ENCODE results near the gene PRR13. TPM values are rescaled to one million over a fixed set of nuclear protein-coding genes. Genes with fewer than 3 reads are reported as not detected.

PRR13 gene
- total and polyA plus RNA-seq, 2 donors (not counting 1 experiment from before 2014, with no cell fraction given), result 108 to 213 TPM

DNA sequence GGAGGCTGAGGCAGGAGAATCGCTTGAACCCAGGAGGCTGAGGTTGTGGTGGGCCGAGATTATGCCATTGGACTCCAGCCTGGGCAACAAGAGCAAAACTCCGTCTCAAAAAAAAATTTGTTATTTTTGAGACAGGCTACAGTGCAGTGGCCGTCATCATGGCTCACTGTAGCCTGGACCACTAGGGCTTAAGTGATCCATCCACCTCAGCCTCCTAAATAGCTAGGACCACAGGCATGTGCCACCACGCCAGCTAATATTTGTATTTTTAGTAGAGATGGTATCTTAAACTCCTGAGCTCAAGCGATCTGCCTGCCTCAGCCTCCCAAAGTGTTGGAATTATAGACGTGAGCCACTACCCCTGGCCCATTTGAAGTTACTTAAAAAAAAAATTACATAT lies 9.4 kb downstream of the PRR13 start:
- ChIA-PET POLR2A (interaction anchor here (0.6 to 1.4 kb wide), 3 partner anchors 10 to 55 kb away, joined by 3 read pairs; no protein-coding TSS in a partner anchor), CTCF (interaction anchor here (0.6 to 1.7 kb wide), 8 partner anchors 11 to 227 kb away, joined by 3 to 8 read pairs (median 4); partner anchors contain the start of gene AAAS)
- H3K4me2 ChIP-seq (replicated peaks; ENCODE audit: low read depth, low read length, poor library complexity, severe bottlenecking), result no peak overlapping the region
- peaks cover 15 to 20% of the 10 kb centered on the region in 2 donors for H3K4me1 ChIP-seq (ENCODE audit: control insufficient read depth in 2 of 2, insufficient read depth in 2 of 2, low read length in 2 of 2)
- 100% methylated on average over 4 of the region's 7 CpGs for WGBS (ENCODE audit: insufficient coverage)
- H3K27ac ChIP-seq (ENCODE audit: low read length in 2 of 2), result no peak overlapping the region
- Mint-ChIP-seq H3K9me3 (ENCODE audit: insufficient read depth) (no peaks in the 10 kb centered on the region), H3K27ac (no peak overlapping the region), H3K4me3 (no peak overlapping the region), H3K27me3 (no peaks in the 10 kb centered on the region), H3K4me1 (peaks cover 33% of the 10 kb centered on the region)
- no peak for ATAC-seq (ENCODE audit: low read depth)
- DNase-seq, result no peak
- H3K4me3 ChIP-seq (ENCODE audit: control extremely low read depth in 1 of 5, extremely low read depth in 1 of 5, insufficient read depth in 1 of 5, low read depth in 2 of 5, low read length in 4 of 5), result no peak overlapping the region
- intact Hi-C loops (cut with micrococcal nuclease), result loop anchor here (1.0 to 5.0 kb wide), 7 partner anchors 10 to 276 kb away; partner anchors contain the start of genes CALCOCO1, CSAD, PFDN5 and PRR13
- peaks cover 12 to 30% of the 10 kb centered on the region in 2 experiments for H3K36me3 ChIP-seq (replicated peaks in 1 of 2; ENCODE audit: control extremely low read depth in 1 of 2, control insufficient read depth in 1 of 2, extremely low read depth in 1 of 2, insufficient read depth in 2 of 2, low read length in 1 of 2)
- H3K9me3 ChIP-seq (ENCODE audit: control extremely low read depth in 1 of 3, control insufficient read depth in 2 of 3, insufficient read depth in 1 of 3, low read length in 2 of 3), result no peaks in the 10 kb centered on the region
- peaks cover 44% of the 10 kb centered on the region for H3K79me2 ChIP-seq (ENCODE audit: control insufficient read depth, insufficient read depth, low read length)
- H3K9ac ChIP-seq (ENCODE audit: low read length), result no peak overlapping the region
- no peaks in the 10 kb centered on the region for H3K27me3 ChIP-seq (replicated peaks in 1 of 4; ENCODE audit: control extremely low read depth in 1 of 4, control insufficient read depth in 3 of 4, insufficient read depth in 4 of 4, low read length in 3 of 4)
- no peak overlapping the region for H2AFZ ChIP-seq (ENCODE audit: insufficient read depth, low read depth, low read length, poor library complexity, severe bottlenecking)
- peaks cover 47% of the 10 kb centered on the region for H4K20me1 ChIP-seq (ENCODE audit: control insufficient read depth, insufficient read depth, low read length, poor library complexity, severe bottlenecking)
- TF ChIP-seq, protein P1, sequence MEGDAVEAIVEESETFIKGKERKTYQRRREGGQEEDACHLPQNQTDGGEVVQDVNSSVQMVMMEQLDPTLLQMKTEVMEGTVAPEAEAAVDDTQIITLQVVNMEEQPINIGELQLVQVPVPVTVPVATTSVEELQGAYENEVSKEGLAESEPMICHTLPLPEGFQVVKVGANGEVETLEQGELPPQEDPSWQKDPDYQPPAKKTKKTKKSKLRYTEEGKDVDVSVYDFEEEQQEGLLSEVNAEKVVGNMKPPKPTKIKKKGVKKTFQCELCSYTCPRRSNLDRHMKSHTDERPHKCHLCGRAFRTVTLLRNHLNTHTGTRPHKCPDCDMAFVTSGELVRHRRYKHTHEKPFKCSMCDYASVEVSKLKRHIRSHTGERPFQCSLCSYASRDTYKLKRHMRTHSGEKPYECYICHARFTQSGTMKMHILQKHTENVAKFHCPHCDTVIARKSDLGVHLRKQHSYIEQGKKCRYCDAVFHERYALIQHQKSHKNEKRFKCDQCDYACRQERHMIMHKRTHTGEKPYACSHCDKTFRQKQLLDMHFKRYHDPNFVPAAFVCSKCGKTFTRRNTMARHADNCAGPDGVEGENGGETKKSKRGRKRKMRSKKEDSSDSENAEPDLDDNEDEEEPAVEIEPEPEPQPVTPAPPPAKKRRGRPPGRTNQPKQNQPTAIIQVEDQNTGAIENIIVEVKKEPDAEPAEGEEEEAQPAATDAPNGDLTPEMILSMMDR (IDR thresholded peaks at IDR 0.05), result no peak
- no peak for TF ChIP-seq EZH2 (IDR thresholded peaks at IDR 0.05; ENCODE audit: borderline replicate concordance, insufficient read depth, low read depth, low read length, poor library complexity, severe bottlenecking)

DNA sequence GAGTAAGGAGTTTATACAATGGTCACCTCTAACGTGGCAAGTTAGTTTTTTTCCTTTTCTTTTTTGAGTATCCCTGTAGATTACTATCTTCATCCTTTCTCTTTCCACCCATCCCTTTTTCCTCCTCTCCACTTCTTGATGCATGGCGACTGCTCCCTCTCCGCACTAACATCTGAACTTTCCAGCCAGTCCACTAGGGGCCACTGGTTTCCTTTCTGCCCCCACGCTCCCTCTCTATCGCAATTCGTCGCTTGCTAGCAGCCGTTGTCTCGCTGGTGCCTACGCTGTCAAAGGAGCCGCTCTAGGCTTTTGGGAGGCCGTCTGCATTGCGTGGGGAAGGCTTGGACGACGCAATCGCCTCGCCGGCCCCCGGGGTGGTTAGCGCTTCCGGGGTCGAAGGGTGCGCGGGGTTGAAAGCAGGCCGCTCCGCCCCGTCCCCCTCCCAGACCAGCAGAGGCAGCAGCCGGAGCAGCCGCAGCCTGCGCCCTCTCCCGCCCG lies 10.2 kb downstream of the PRR13 start, which contains the start of gene PCBP2:
PCBP2 (plus strand) TSS at position 442 of the 498 bp plus-strand sequence. CDS start 2,699 bp downstream, outside the sequence.
- H3K27ac Mint-ChIP-seq, result peak within 1 kb of the TSS; percentile 99

More for the DNA sequence above, 10.2 kb downstream of the PRR13 start, which contains the start of gene PCBP2:
- peak within 1 kb of the TSS; percentile 97 for H3K4me3 Mint-ChIP-seq
- 0% methylated on average over 20 of the region's 32 CpGs for WGBS (ENCODE audit: insufficient coverage)
- H3K9ac ChIP-seq (ENCODE audit: low read length), result peak within 1 kb of the TSS; percentile 97
- ATAC-seq (ENCODE audit: low read depth), result peak; percentile 90
- no peaks in the 10 kb centered on the region for H3K27me3 ChIP-seq (replicated peaks in 1 of 4; ENCODE audit: control extremely low read depth in 1 of 4, control insufficient read depth in 3 of 4, insufficient read depth in 4 of 4, low read length in 3 of 4)
- peaks cover 51% of the 10 kb centered on the region for H4K20me1 ChIP-seq (ENCODE audit: control insufficient read depth, insufficient read depth, low read length, poor library complexity, severe bottlenecking)
- H3K79me2 ChIP-seq (ENCODE audit: control insufficient read depth, insufficient read depth, low read length), result peaks cover 51% of the 10 kb centered on the region
- no peak for TF ChIP-seq EZH2 (IDR thresholded peaks at IDR 0.05; ENCODE audit: borderline replicate concordance, insufficient read depth, low read depth, low read length, poor library complexity, severe bottlenecking)
- TF ChIP-seq, protein P1 (IDR thresholded peaks at IDR 0.05), result peak; percentile 84
- POLR2A ChIA-PET, result interaction anchor here (0.6 kb wide), 1 partner anchor 31 kb away, joined by 7 read pairs; no protein-coding TSS in a partner anchor
- H3K4me2 ChIP-seq (replicated peaks; ENCODE audit: low read depth, low read length, poor library complexity, severe bottlenecking), result peak within 1 kb of the TSS; percentile 78
- no peaks in the 10 kb centered on the region for H3K9me3 Mint-ChIP-seq (ENCODE audit: insufficient read depth)
- peak within 1 kb of the TSS; percentile 67 to 92 (median 85) for H3K4me3 ChIP-seq (ENCODE audit: control extremely low read depth in 1 of 5, extremely low read depth in 1 of 5, insufficient read depth in 1 of 5, low read depth in 2 of 5, low read length in 4 of 5)
- H3K4me1 ChIP-seq (ENCODE audit: control insufficient read depth in 2 of 2, insufficient read depth in 2 of 2, low read length in 2 of 2), result peaks cover 15 to 20% of the 10 kb centered on the region in 2 donors
- peak; percentile 98 for DNase-seq
- peaks cover 27% of the 10 kb centered on the region for H3K4me1 Mint-ChIP-seq
- H2AFZ ChIP-seq (ENCODE audit: insufficient read depth, low read depth, low read length, poor library complexity, severe bottlenecking), result peak within 1 kb of the TSS; percentile 58
- H3K27ac ChIP-seq (ENCODE audit: low read length in 2 of 2), result peak within 1 kb of the TSS; percentile 90 to 94
- no peaks in the 10 kb centered on the region for H3K27me3 Mint-ChIP-seq
- no peaks in the 10 kb centered on the region for H3K9me3 ChIP-seq (ENCODE audit: control extremely low read depth in 1 of 3, control insufficient read depth in 2 of 3, insufficient read depth in 1 of 3, low read length in 2 of 3)
- CTCF ChIA-PET, result interaction anchor here (0.6 to 1.6 kb wide), 5 partner anchors 12 to 226 kb away, joined by 3 to 8 read pairs (median 5); partner anchors contain the start of gene AAAS
- peaks cover 15 to 34% of the 10 kb centered on the region in 2 experiments for H3K36me3 ChIP-seq (replicated peaks in 1 of 2; ENCODE audit: control extremely low read depth in 1 of 2, control insufficient read depth in 1 of 2, extremely low read depth in 1 of 2, insufficient read depth in 2 of 2, low read length in 1 of 2)
- intact Hi-C loops (cut with micrococcal nuclease), result loop anchor here (1.0 to 5.0 kb wide), 12 partner anchors 10 to 276 kb away; partner anchors contain the start of genes AAAS, CALCOCO1, CSAD and MYG1
